SK-N-MC (cell line): Measurements from ENCODE around the gene E2F2.
A peak's percentile ranks its signal among the peaks of the same experiment; 100 is the strongest.
"Not testable (repeated sequence)": the region's sequence is repeated elsewhere in the genome, so short reads cannot be mapped to it uniquely, and the experiment has no call there.

ENCODE experiments used
- DNase-seq: peaks from one replicate; pipeline ENCODE4 v3.0.0-alpha.2; 2011; ENCODE audit warnings: low read depth, low spot score
- H3K27ac ChIP-seq: fragments of 200-600 bp; sonication (generic); 2 replicates; pipeline ENCODE4 v1.5.1; 2016; ENCODE audit warnings: mixed run types
- H3K36me3 ChIP-seq: fragments of 200-600 bp; sonication (generic); 2 replicates; pipeline ENCODE4 v1.6.1; 2017; ENCODE audit warnings: antibody characterized with exemption, low read length, mixed read lengths; ENCODE audit not compliant: insufficient read depth
- H3K4me3 ChIP-seq: fragments of 200-600 bp; sonication (generic); 2 replicates; pipeline ENCODE4 v1.5.1; 2016
- H3K9ac ChIP-seq: fragments of 200-600 bp; sonication (generic); 2 replicates; pipeline ENCODE4 v1.8.0; 2017; ENCODE audit warnings: mixed run types, mixed read lengths; ENCODE audit not compliant: insufficient read length
- H3K9me3 ChIP-seq: fragments of 200-600 bp; sonication (generic); 2 replicates; pipeline ENCODE4 v1.6.1; 2017; ENCODE audit warnings: low read depth, mild to moderate bottlenecking, antibody characterized with exemption, low read length, moderate library complexity, mixed read lengths
- EZH2 ChIP-seq: fragments of 200-600 bp; sonication (generic); IDR thresholded peaks from one replicate; pipeline ENCODE4 v1.6.1; 2017; ENCODE audit warnings: antibody characterized with exemption
- FOXP2 ChIP-seq: optimal IDR thresholded peaks from 2 replicates; pipeline ENCODE3; 2011; ENCODE audit warnings: mild to moderate bottlenecking, moderate library complexity; ENCODE audit not compliant: insufficient read depth; ENCODE audit errors: extremely low read length, control extremely low read depth
- POLR2AphosphoS5 ChIP-seq: IDR thresholded peaks from 2 replicates; pipeline ENCODE4 v1.6.1; 2012; ENCODE audit warnings: mild to moderate bottlenecking, low read depth, low read length, borderline replicate concordance

The E2F2 gene

DNA sequence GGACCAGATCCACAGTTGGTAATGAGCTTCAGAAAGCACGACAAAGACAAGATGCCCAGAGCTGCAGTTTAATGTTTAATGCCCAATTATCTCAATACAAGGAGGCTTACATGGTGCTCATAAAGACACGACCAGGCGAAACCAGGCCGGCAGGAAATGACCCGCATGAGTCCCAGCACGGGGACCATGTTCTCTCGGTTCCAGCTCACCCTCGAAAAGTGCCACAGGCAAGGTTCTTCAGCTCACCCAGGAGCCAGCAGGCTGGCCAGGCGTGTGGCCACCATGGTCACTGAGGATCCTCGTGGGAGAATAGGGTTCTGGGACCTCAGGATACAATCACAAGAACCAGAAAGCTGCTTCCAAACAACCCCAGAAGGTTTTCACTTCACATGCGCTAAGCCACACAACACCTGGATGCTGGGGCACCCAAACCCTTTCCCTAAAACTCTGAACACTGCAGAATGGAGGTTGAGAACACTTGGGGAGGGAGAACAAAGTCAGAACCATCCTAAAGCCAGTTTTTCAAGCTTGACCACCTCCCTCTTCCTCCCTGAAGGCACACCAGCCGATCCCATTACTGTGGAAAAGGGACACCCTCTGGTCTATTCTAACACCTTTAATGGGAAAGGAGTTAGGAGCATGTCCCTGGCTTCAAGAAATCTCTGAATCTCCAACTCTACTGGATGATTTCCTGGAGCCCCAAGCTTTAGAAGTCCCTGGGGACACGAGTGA lies 24.5 kb downstream of the E2F2 start:
- TF ChIP-seq FOXP2, result no peak
- TF ChIP-seq POLR2AphosphoS5, result no peak
- TF ChIP-seq EZH2, result no peak
- no peaks in the 10 kb centered on the region for H3K9me3 ChIP-seq
- 0 out of 2 replicates have a peak overlapping the region, but pooled peaks have one; percentile 26 for H3K27ac ChIP-seq
- no peak overlapping the region for H3K4me3 ChIP-seq
- peaks cover 33% of the 10 kb centered on the region for H3K36me3 ChIP-seq
- no peak overlapping the region for H3K9ac ChIP-seq
- no peak for DNase-seq

GRCh38 chr1:23505851-23506250 lies 25.2 kb downstream of the E2F2 start:
- DNase-seq, result no peak
- Histone ChIP-seq H3K9me3 (no peaks in the 10 kb centered on the region), H3K4me3 (no peak overlapping the region), H3K36me3 (peaks cover 27% of the 10 kb centered on the region), H3K27ac (no peak overlapping the region), H3K9ac (no peak overlapping the region)
- no peak for TF ChIP-seq EZH2

DNA sequence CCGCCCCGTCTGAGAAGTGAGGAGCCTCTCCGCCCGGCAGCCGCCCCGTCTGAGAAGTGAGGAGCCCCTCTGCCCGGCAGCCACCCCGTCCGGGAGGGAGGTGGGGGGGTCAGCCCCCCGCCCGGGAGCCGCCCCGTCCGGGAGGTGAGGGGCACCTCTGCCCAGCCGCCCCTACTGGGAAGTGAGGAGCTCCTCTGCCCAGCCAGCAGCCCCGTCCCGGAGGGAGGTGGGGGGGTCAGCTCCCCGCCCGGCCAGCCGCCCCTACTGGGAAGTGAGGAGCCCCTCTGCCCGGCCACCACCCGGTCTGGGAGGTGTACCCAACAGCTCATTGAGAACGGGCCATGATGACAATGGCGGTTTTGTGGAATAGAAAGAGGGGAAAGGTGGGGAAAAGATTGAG lies 26.9 kb downstream of the E2F2 start:
- not testable (repeated sequence) for H3K9me3 ChIP-seq, H3K27ac ChIP-seq, H3K9ac ChIP-seq, H3K4me3 ChIP-seq, DNase-seq
- H3K36me3 ChIP-seq, result peaks cover 10% of the 10 kb centered on the region

DNA sequence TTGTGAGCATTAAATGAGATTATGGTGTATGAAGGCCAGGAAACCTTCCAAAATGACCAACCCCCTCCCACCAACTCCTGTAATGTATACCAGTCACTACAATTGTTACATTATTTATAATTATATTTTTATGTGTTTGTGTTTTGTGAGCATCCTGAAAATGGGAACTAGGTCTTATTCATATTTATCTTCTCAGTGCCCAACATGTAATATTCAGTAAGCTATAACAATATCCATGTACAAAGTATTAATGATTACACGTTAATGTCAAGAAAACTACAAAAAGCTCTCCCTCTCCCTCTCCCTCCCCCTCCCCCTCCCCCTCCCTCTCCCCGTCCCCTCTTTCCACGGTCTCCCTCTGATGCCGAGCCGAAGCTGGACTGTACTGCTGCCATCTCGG lies 28.1 kb downstream of the E2F2 start:
- DNase-seq, result no peak
- Histone ChIP-seq H3K4me3 (no peak overlapping the region), H3K36me3 (no peaks in the 10 kb centered on the region; the same call in 1 of the 2 replicates), H3K27ac (no peak overlapping the region), H3K9ac (no peak overlapping the region), H3K9me3 (no peaks in the 10 kb centered on the region)
- TF ChIP-seq POLR2AphosphoS5, result no peak
- TF ChIP-seq EZH2, result no peak
- TF ChIP-seq FOXP2, result no peak

GRCh38 chr1:23500466-23500865 lies 30.6 kb downstream of the E2F2 start:
- no peak for DNase-seq
- no peak for TF ChIP-seq POLR2AphosphoS5
- no peak for TF ChIP-seq EZH2
- Histone ChIP-seq H3K9me3 (no peaks in the 10 kb centered on the region), H3K36me3 (no peaks in the 10 kb centered on the region), H3K9ac (no peak overlapping the region), H3K4me3 (no peak overlapping the region), H3K27ac (no peak overlapping the region)

GRCh38 chr1:23497777-23498439 lies 33.1 kb downstream of the E2F2 start:
- DNase-seq, result no peak
- H3K9me3 ChIP-seq, result no peaks in the 10 kb centered on the region
- H3K36me3 ChIP-seq, result no peaks in the 10 kb centered on the region
- H3K4me3 ChIP-seq, result no peak overlapping the region
- no peak for TF ChIP-seq FOXP2
- H3K27ac ChIP-seq, result no peak overlapping the region
- no peak overlapping the region for H3K9ac ChIP-seq

DNA sequence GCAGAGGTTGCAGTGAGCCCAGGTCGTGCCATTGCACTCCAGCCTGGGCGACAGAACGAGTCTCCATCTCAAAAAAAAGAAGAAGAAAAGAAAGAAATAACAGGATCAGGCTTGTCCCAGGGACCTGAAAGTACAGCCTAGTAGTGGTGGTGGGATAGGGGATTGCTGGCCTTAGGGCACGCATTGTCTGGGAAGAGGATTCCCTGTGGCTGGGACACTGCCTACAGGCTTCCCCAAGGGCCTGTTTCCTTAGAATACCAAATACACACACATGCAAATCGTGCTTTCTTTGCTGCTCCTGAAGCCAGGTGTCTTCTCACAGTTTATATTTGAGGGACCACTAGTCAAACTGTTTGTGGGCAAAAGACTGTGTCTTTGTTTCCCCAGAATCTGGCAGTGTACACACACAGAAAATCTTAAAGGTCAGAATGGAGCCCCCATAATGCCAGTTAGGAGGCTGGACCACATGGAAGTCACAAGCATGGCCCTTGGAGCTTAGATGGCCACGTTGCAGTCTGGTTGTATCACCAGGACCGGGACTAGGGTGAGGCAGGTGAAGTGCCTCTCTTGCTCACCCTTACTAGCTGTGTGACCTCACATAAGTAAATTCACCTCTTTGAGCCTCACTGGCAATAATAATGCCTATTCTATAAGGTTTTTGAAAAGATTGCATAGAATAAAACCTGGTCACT lies 34.4 kb downstream of the E2F2 start:
- TF ChIP-seq FOXP2 (no peak), POLR2AphosphoS5 (no peak), EZH2 (no peak)
- Histone ChIP-seq H3K9me3 (no peaks in the 10 kb centered on the region), H3K9ac (no peak overlapping the region), H3K27ac (no peak overlapping the region), H3K4me3 (no peak overlapping the region), H3K36me3 (no peaks in the 10 kb centered on the region)
- DNase-seq, result no peak

DNA sequence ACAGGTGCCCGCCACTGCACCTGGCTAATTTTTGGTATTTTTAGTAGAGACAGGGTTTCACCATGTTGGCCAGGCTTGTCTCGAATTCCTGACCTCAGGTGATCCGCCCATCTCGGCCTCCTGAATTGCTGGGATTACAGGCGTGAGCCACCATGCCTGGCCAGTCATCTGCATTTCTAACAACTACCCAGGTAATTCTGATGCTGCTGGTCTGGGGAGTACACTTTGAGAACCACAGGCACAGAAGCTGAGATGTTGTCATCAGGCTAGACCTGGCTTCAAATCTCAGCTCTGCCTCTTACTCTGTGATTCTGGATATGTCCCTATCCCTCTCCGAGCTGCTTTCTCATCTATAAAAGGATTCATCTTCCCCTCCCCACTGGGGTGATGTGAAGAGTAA lies 36.2 kb downstream of the E2F2 start:
- H3K9me3 ChIP-seq, H3K27ac ChIP-seq, DNase-seq, H3K4me3 ChIP-seq, H3K36me3 ChIP-seq, H3K9ac ChIP-seq: not testable (repeated sequence)

GRCh38 chr1:23492776-23493175 lies 38.3 kb downstream of the E2F2 start:
- H3K27ac ChIP-seq, H3K4me3 ChIP-seq, DNase-seq, H3K9me3 ChIP-seq, H3K36me3 ChIP-seq, H3K9ac ChIP-seq: not testable (repeated sequence)
